K562 (cell line): ENCODE measurements around the gene ANO10. TPM values are rescaled to one million over a fixed set of nuclear protein-coding genes. Genes with fewer than 3 reads are reported as not detected.

Experiments used
- ARNT ChIP-seq, 2 experiments: fragments of 450-650 bp; IDR thresholded peaks; 2 replicates each; pipeline ENCODE4 v1.6.1; 2016; ENCODE audit warnings: mild to moderate bottlenecking in 1 of 2
- BDP1 ChIP-seq: IDR thresholded peaks from 3 replicates; pipeline ENCODE4 v1.6.1; 2011; ENCODE audit not compliant: insufficient read length, insufficient read depth
- C11orf30 ChIP-seq: fragments of 450-650 bp; IDR thresholded peaks from 2 replicates; pipeline ENCODE4 v1.6.1; 2016; ENCODE audit warnings: low read depth, mild to moderate bottlenecking
- CHD4 ChIP-seq: fragments of 200-600 bp; sonication (generic); IDR thresholded peaks from 3 replicates; pipeline ENCODE4 v1.6.1; 2012; ENCODE audit warnings: low read depth, mild to moderate bottlenecking, mixed read lengths, low read length, inconsistent platforms; ENCODE audit not compliant: insufficient read depth, insufficient replicate concordance, poor library complexity, severe bottlenecking
- ELF2 ChIP-seq: fragments of 250-450 bp; sonication (Bioruptor Pico); IDR thresholded peaks from 2 replicates; pipeline ENCODE4 v1.5.0; 2021; ENCODE audit warnings: mild to moderate bottlenecking
- GATAD2A ChIP-seq: fragments of 450-650 bp; IDR thresholded peaks from 2 replicates; pipeline ENCODE4 v1.6.1; 2017
- HDAC6 ChIP-seq: IDR thresholded peaks from 2 replicates; pipeline ENCODE4 v1.6.1; 2012; ENCODE audit warnings: low read depth, mild to moderate bottlenecking, control low read depth, inconsistent platforms, low read length, moderate library complexity
- HIVEP1 ChIP-seq: fragments of 250-450 bp; sonication (Bioruptor Pico); IDR thresholded peaks from 2 replicates; pipeline ENCODE4 v1.4.0; 2020; ENCODE audit warnings: mild to moderate bottlenecking
- IRF9 ChIP-seq: fragments of 450-650 bp; IDR thresholded peaks from 2 replicates; pipeline ENCODE4 v1.6.1; 2016; ENCODE audit warnings: missing biosample characterization, missing genetic modification characterization
- MAFG ChIP-seq: fragments of 450-650 bp; conservative IDR thresholded peaks from 2 replicates; pipeline ENCODE4 v1.6.1; 2016; ENCODE audit warnings: missing genetic modification characterization, missing compliant biosample characterization
- MAFK ChIP-seq: IDR thresholded peaks from 2 replicates; pipeline ENCODE4 v1.6.1; 2011; ENCODE audit warnings: low read length, improper control_type of control experiment
- MLLT1 ChIP-seq, 2 experiments: fragments of 450-650 bp; IDR thresholded peaks; 2 replicates each; pipeline ENCODE4 v1.6.1; 2016
- NFIX ChIP-seq: fragments of 250-450 bp; sonication (Bioruptor Pico); IDR thresholded peaks from 2 replicates; pipeline ENCODE4 v1.4.0; 2020; ENCODE audit warnings: low read depth, mild to moderate bottlenecking, moderate library complexity
- NFYB ChIP-seq: IDR thresholded peaks from 2 replicates; pipeline ENCODE4 v1.6.1; 2011; ENCODE audit warnings: mild to moderate bottlenecking, moderate library complexity; ENCODE audit not compliant: insufficient read length; ENCODE audit errors: extremely low read depth
- PCBP1 ChIP-seq: fragments of 200-400 bp; formaldehyde crosslinking; IDR thresholded peaks from 2 replicates; pipeline ENCODE4 v1.6.1; 2018; ENCODE audit warnings: mild to moderate bottlenecking, low read depth, low read length; ENCODE audit not compliant: poor library complexity, severe bottlenecking
- RBM34 ChIP-seq: fragments of 200-400 bp; formaldehyde crosslinking; IDR thresholded peaks from 2 replicates; pipeline ENCODE4 v1.6.1; 2018; ENCODE audit warnings: low read length, borderline replicate concordance; ENCODE audit not compliant: insufficient read depth
- SRSF3 ChIP-seq: fragments of 200-400 bp; formaldehyde crosslinking; IDR thresholded peaks from 2 replicates; pipeline ENCODE4 v1.6.1; 2016; ENCODE audit warnings: mild to moderate bottlenecking, low read length, moderate library complexity; ENCODE audit not compliant: insufficient read depth
- SRSF7 ChIP-seq: fragments of 200-400 bp; formaldehyde crosslinking; optimal IDR thresholded peaks from 2 replicates; pipeline ENCODE3; 2017; ENCODE audit warnings: mild to moderate bottlenecking, low read depth, low read length
- TRIM24 ChIP-seq, 2 experiments: fragments of 450-650 bp; IDR thresholded peaks; 2 replicates each; pipeline ENCODE4 v1.6.1; 2016
- ZBTB1 ChIP-seq: sonication (generic); formaldehyde crosslinking; IDR thresholded peaks from 2 replicates; pipeline ENCODE4 v1.8.1; 2023; ENCODE audit warnings: missing genetic modification reagents, low read depth, mild to moderate bottlenecking, borderline replicate concordance
- ZNF354B ChIP-seq: fragments of 250-450 bp; sonication (Bioruptor Pico); IDR thresholded peaks from 2 replicates; pipeline ENCODE4 v1.4.0; 2020
- ZNF408 ChIP-seq: fragments of 250-450 bp; sonication (Bioruptor Pico); IDR thresholded peaks from 2 replicates; pipeline ENCODE4 v1.4.0; 2020; ENCODE audit warnings: low read depth, mild to moderate bottlenecking, moderate library complexity
- ZNF696 ChIP-seq: fragments of 250-450 bp; sonication (Bioruptor Pico); conservative IDR thresholded peaks from 2 replicates; pipeline ENCODE4 v1.4.0; 2020; ENCODE audit warnings: mild to moderate bottlenecking, moderate library complexity
- ZNF778 ChIP-seq: fragments of 450-650 bp; formaldehyde crosslinking; IDR thresholded peaks from 2 replicates; pipeline ENCODE4 v1.4.0; 2020; ENCODE audit warnings: mild to moderate bottlenecking, moderate library complexity
- ZNF780A ChIP-seq: fragments of 250-450 bp; sonication (Bioruptor Pico); IDR thresholded peaks from 2 replicates; pipeline ENCODE4 v1.5.0; 2021; ENCODE audit warnings: mild to moderate bottlenecking
- polyA plus RNA-seq, 8 experiments: library from polyadenylated mRNA; depleted of rRNA in 4 of 8; stranded (reverse) in 5 of 8; unstranded in 3 of 8; fragments of >200 nt; fragmentation: Nextera tagmentation in 2 of 8; fragmentation: Illumina TruSeq in 1 of 8; extraction: Ambion mirVana in 2 of 8; extraction: Trizol in 1 of 8; gene quantifications; 2 replicates each; pipeline versions ENCODE4 v1.2.1 to v1.2.3, GENCODE V29; 2011 to 2014; ENCODE audit warnings: inconsistent platforms in 1 of 8, missing spikeins in 1 of 8
- total RNA-seq, 7 experiments: library from RNA; depleted of rRNA in 6 of 7; stranded (reverse); fragments of >200 nt in 6 of 7; fragmentation: Illumina TruSeq in 2 of 7; extraction: Trizol in 2 of 7; gene quantifications; 2 replicates each; pipeline versions ENCODE4 v1.2.1 to v1.2.3, GENCODE V29; 2011 to 2021; ENCODE audit warnings: low replicate concordance in 1 of 7

The ANO10 gene
- total and polyA plus RNA-seq, 9 of the 15 experiments (the other 6 are each of a cell fraction or from before 2014, with no cell fraction given), result 6.4 to 46.0 (median 32.3) TPM

DNA sequence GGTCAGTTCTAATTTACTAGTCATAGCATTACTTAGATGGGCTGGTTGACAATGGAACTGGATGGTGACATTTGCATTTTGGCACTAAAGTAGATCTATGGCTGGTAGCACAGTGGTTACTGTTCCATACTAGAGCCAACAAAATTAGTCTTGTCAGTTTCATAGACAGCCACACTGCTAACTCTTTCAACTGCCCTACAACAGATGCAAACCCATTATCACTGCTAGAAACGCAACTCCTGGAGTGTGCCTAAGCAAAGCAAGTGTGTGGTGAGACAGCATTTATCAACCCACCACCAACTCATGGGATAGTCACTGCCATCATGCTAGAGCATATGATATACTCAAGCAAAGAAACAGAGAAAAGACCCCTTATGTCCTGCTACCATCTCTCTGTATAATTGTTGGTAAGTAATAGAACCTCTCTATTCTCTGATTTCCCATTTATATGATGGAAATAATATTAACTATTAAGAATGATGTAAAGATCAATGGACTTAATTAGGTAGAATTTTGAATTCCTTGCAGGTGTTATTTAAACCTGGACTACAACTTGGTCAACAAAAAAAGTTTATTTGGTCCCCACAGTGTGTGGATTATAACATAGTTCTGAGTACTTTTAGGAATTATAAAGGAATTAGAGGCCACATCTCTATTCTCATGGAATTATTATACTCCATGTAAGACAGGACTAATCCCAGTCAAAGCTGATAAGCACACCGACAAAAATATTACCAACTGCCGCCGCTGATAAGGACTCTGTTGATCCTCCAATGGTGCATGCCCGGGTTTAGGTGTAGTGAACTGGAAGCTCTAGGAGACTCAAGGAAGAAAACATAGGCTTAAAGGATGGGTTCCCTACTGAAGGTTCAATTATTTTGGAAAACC is 49.1 kb upstream of the ANO10 start (continued):
- TF ChIP-seq MLLT1 (IDR thresholded peaks at IDR 0.05) (no peak), ZBTB1 (CRISPR knock-in tag) (no peak), IRF9 (0 out of 2 replicates have a peak, but pooled peaks have one; percentile 6), ZNF780A (CRISPR knock-in tag) (no peak), SRSF7 (no peak), MAFK (peak; percentile 64; the same call in 1 of the 2 replicates), BDP1 (no peak), MAFG (tag) (peak; percentile 81), ZNF778 (CRISPR knock-in tag) (no peak), PCBP1 (no peak), SRSF3 (no peak), RBM34 (no peak), CHD4 (no peak), ARNT (IDR thresholded peaks at IDR 0.05) (peak in 1 of 2 experiments; percentile 64; a peak in 1 of 4 replicates), ZNF354B (no peak), HIVEP1 (CRISPR knock-in tag) (no peak), NFYB (no peak), ZNF408 (CRISPR knock-in tag) (no peak), ELF2 (CRISPR knock-in tag) (no peak), C11orf30 (peak; percentile 91), GATAD2A (peak; percentile 86), TRIM24 (IDR thresholded peaks at IDR 0.05) (peak; percentile 62 to 74; a peak in 3 of 4 replicates), NFIX (CRISPR knock-in tag) (no peak), HDAC6 (no peak), ZNF696 (no peak)
